ENCODE data around the gene CACNA1B. TPM values are rescaled to one million over a fixed set of nuclear protein-coding genes. Genes with fewer than 3 reads are reported as not detected.

Gene CACNA1B
- total RNA-seq, 2 donors from 2014 or later = 0.02 to 0.07 TPM

DNA sequence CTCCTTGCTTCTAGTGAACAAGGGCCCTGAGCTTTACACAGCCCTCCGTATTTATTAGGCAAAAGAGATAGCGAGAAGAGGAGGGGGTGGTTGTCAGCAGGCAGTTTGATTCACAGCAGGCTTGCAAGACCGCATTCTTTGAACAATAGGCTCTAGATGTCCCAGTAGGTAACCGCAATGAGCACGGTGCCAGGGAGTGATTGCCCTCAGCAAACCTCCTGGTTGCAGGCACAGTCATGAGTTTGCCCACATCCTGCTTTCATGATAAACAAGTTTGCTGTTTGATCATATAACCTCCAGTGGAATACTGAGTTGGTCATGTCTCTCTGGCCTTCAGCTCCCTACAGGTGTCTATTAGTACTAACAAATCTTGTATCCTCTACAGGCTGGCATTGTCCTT lies 66.1 kb downstream of the CACNA1B start:
- Mint-ChIP-seq H3K27ac (no peak overlapping the region), H3K4me3 (no peak overlapping the region), H3K27me3 (ENCODE audit: low read depth) (no peaks in the 10 kb centered on the region), H3K36me3 (ENCODE audit: insufficient read depth in 2 of 2) (peaks cover 3 to 11% of the 10 kb centered on the region in 2 donors), H3K9me3 (peaks cover 12 to 20% of the 10 kb centered on the region in 2 donors), H3K4me1 (ENCODE audit: low read depth) (no peaks in the 10 kb centered on the region)
- DNase-seq = no peak
- ATAC-seq (replicated peaks in 1 of 2) = no peak

DNA sequence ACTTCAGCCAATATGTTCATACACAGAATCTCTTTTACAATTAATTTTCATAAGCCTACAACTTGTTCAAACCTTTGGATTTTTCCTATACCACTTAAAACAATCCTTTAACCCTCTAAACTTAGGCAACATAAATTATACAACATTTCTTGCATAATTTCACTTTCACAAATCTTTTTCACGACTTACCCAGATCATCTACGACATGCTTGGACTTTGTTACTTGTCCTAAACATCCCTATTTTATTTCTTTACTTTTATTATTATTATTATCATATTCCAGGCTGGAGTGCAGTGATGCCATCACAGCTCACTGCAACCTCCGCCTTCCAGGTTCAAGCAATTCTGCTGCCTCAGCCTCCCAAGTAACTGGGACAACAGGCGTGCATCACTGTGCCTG lies 68.0 kb downstream of the CACNA1B start:
- H3K36me3 Mint-ChIP-seq (ENCODE audit: insufficient read depth in 2 of 2) = peaks cover 2 to 11% of the 10 kb centered on the region in 2 donors
- H3K27ac Mint-ChIP-seq = no peak overlapping the region
- no peaks in the 10 kb centered on the region for H3K27me3 Mint-ChIP-seq (ENCODE audit: low read depth)
- H3K4me1 Mint-ChIP-seq (ENCODE audit: low read depth) = no peaks in the 10 kb centered on the region
- H3K9me3 Mint-ChIP-seq = peaks cover 12 to 18% of the 10 kb centered on the region in 2 donors
- H3K4me3 Mint-ChIP-seq = no peak overlapping the region
- ATAC-seq (replicated peaks in 1 of 2) = no peak
- no peak for DNase-seq

DNA sequence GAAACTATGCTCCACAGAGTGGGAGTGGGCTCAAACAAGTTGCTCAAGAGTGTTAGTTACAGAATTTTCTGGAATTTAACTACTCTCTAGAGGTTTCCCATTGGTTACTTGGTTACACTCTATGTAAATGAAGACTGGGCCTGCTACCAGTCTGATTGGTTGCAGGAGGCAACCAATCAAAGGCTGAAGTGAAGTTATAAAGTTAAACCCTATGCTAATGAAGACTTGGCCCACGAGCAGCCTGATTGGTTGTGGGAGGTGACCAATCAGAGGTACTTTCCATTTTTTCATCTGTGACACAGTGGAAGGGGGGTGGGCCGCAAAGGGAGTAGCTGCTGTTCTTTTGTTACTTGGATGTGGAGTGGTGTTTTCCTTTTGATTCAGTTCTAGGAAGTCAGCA lies 69.4 kb downstream of the CACNA1B start:
- DNase-seq = no peak
- no peaks in the 10 kb centered on the region for H3K27me3 Mint-ChIP-seq (ENCODE audit: low read depth)
- peaks cover 2 to 11% of the 10 kb centered on the region in 2 donors for H3K36me3 Mint-ChIP-seq (ENCODE audit: insufficient read depth in 2 of 2)
- no peaks in the 10 kb centered on the region for H3K4me1 Mint-ChIP-seq (ENCODE audit: low read depth)
- no peak for ATAC-seq (replicated peaks in 1 of 2)
- no peak overlapping the region for H3K27ac Mint-ChIP-seq
- peaks cover 7 to 13% of the 10 kb centered on the region in 2 donors for H3K9me3 Mint-ChIP-seq
- H3K4me3 Mint-ChIP-seq = no peak overlapping the region

DNA sequence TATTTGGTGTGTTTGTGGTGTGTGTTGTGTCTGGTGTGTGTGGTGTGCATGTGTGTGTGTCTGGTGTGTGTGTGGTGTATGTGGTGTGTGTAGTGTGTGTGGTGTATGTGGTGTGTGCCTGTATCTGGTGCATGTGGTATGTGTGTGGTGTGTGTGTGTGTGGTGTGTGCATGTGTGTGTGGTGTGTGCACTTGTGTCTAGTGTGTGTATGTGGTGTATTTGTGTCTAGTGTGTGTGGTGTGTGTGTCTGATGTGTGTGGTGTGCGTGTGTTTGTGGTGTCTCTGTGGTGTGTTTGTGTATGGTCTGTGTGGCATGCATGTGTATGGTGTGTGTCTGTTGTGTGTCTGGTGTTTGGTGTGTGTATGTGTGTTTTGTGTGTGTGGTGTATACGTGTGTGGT lies 71.1 kb downstream of the CACNA1B start:
- Mint-ChIP-seq H3K27me3 (ENCODE audit: low read depth) (no peaks in the 10 kb centered on the region), H3K27ac (no peak overlapping the region), H3K36me3 (ENCODE audit: insufficient read depth in 2 of 2) (peaks cover 2 to 7% of the 10 kb centered on the region in 2 donors), H3K9me3 (peaks cover 2 to 6% of the 10 kb centered on the region in 2 donors), H3K4me1 (ENCODE audit: low read depth) (no peaks in the 10 kb centered on the region), H3K4me3 (no peak overlapping the region)
- DNase-seq (no peak), ATAC-seq (replicated peaks in 1 of 2) (no peak)

DNA sequence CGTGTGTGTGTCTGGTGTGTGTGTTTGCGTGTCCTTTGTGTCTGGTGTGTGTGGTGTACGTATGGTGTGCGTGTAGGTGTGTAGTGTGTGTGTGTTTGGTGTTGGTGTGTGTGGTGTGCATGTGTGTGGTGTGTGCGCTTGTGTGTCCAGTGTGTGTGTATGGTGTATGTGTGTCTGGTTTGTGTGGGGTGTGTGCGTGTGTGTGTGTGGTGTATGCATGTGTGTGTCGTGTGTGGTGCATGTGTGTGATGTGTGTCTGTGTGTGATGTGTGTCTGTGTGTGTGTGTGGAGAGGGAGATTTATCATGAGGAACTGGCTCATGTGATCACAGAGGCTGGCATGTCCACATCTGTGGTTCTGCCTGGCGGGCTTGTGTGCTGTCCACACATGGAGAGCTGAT lies 71.7 kb downstream of the CACNA1B start:
- DNase-seq (no peak), ATAC-seq (replicated peaks in 1 of 2) (no peak)
- H3K27ac Mint-ChIP-seq = no peak overlapping the region
- H3K36me3 Mint-ChIP-seq (ENCODE audit: insufficient read depth in 2 of 2) = peaks cover 2 to 7% of the 10 kb centered on the region in 2 donors
- H3K4me3 Mint-ChIP-seq = no peak overlapping the region
- no peaks in the 10 kb centered on the region for H3K27me3 Mint-ChIP-seq (ENCODE audit: low read depth)
- no peaks in the 10 kb centered on the region for H3K4me1 Mint-ChIP-seq (ENCODE audit: low read depth)
- H3K9me3 Mint-ChIP-seq = peaks cover 2 to 4% of the 10 kb centered on the region in 2 donors

DNA sequence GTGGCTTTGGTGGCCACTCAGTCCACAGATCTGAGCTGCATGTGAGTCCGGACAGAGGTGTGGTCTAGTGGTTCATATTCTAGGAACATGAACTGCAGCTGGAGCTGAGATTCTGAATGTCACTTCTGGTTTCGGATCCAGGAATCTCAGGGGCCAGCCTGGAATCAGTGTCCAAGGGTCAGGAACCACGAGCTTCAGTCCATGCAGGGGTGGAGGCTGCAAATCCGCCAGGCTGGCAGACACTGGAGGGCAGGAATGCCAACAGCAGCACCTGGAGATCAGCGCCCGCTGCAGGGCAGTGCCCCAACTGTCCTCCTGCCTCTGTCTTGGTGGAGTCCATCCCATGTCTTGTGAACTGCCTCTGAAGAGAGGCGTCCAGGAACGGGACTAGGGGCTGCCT lies 73.5 kb downstream of the CACNA1B start:
- no peak for ATAC-seq (replicated peaks in 1 of 2)

DNA sequence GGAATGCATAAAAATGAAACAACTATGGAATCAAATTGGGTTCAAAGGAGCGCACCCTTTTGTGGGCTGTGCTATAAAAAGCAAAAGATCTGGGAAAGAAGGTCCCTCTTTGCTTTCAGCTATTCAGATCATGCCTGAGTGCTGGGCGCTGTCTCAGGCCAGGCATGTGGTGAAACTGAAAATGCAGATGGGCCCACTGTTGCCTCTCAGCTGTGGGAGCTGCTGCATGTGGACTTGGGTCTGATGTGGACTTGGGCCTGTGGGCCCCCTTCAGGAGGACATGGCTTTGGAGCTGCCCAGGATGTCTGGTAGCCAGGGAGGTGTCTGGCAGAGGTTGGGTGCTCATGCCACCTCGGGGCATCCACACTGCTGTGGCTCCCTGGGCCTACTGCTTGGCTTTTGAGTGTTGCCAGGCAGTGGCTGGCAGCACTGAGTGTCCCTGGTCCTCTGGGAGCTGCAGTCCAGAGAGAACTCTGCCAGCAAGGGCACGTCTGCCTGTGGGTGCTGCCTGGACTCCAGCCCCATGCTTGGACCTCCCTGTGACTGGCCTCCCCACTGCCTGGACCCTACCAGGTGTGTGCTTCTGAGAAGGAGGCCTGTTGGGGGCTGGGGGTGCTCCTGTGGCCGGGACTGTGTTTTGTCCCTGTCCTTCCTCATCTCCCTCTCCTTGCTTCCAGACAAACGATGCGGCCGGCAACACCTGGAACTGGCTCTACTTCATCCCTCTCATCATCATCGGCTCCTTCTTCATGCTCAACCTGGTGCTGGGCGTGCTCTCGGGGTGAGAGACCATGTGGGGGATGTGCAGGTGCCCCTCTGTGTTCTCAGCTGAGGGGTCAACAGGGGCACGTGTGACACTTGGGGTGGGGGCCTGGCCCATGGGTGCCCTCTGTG lies 74.3 kb downstream of the CACNA1B start:
- Mint-ChIP-seq H3K27ac (no peak overlapping the region), H3K4me1 (ENCODE audit: low read depth) (no peaks in the 10 kb centered on the region), H3K4me3 (no peak overlapping the region), H3K27me3 (ENCODE audit: low read depth) (no peaks in the 10 kb centered on the region), H3K36me3 (ENCODE audit: insufficient read depth in 2 of 2) (peaks cover 0 to 2% of the 10 kb centered on the region in 2 donors), H3K9me3 (peaks cover 0 to 2% of the 10 kb centered on the region in 2 donors)
- DNase-seq = no peak
- no peak for ATAC-seq (replicated peaks in 1 of 2)

More for the DNA sequence above, 73.5 kb downstream of the CACNA1B start:
- Mint-ChIP-seq H3K4me3 (no peak overlapping the region), H3K9me3 (peaks cover 2% of the 10 kb centered on the region in 2 donors), H3K27ac (no peak overlapping the region), H3K4me1 (ENCODE audit: low read depth) (no peaks in the 10 kb centered on the region), H3K27me3 (ENCODE audit: low read depth) (no peaks in the 10 kb centered on the region), H3K36me3 (ENCODE audit: insufficient read depth in 2 of 2) (peaks cover 0 to 2% of the 10 kb centered on the region in 2 donors)
- no peak for DNase-seq

DNA sequence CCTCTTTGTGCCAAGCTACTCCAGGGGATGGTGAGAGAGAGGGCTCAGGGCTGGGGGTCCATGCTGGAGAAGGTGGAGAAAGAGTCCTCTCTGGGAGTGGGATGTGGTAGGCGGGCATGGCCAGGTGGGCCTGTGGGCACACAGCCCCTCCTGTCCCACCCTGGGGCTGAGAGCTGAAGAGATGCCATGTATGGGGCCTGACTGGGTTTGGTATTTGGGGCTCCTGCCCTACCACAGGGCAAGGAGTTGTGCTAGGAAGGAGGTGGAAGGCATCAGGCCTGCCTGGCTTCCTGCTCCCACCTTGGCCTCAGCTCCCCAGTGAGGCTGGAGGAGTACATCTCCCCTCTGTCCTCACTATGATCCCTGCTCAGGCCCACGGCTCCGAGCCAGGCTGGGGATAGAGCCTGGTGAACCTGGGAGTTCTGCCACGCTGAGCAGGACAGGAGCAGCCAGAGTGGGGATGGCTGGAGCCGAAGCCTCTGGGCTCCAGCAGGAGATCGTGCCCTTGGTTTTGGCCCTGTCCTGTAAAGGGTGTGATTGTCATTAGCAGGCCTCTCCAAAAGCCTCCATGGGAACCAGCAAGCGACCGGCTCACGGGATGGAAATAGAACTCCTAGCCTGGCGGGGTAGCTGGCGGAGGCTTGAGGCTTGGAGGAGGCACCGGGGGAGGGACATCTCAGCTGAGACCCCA lies 75.5 kb downstream of the CACNA1B start:
- Mint-ChIP-seq H3K27ac (no peak overlapping the region), H3K4me3 (no peak overlapping the region), H3K4me1 (ENCODE audit: low read depth) (no peaks in the 10 kb centered on the region), H3K9me3 (no peaks in the 10 kb centered on the region), H3K27me3 (ENCODE audit: low read depth) (no peaks in the 10 kb centered on the region), H3K36me3 (ENCODE audit: insufficient read depth in 2 of 2) (no peaks in the 10 kb centered on the region)
- ATAC-seq (replicated peaks in 1 of 2) (no peak), DNase-seq (no peak)

DNA sequence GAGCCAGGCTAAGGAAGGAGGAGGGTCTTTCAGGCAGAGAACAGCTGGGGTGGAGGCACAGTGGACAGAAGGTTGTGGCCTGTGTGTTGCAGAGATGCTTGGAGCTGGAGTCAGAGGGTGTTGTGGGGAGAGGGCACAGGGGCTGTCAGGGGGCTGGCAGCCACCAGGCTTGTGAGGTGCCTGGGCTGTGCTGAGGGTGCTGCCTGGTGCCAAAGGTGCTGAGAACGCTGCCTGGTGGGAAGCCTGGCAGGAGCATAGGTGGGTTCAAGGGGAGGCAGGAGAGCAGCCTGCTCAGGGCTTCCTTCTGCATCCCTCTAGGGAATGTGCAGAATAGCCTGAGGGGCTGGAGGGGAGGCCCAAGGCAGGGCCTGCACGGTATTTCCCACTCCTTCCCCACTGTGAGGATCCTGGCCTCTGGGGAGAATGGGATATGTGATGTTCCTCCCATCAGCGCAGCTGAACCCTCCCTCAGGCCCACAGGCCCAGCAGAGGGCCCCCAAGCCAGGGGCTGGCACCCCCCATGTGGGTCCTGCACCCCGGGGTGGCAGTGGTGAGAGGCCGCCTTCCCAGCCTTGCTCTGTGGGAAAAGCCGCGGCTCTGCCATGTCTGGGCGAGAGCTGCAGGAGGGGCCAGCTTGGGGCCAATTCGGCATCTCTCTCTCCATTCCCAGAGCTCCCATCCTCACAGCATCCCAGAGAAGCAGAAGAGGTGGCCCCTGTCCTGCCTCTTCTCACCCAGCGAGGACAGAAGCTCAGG lies 76.3 kb downstream of the CACNA1B start:
- H3K27ac Mint-ChIP-seq = no peak overlapping the region
- no peaks in the 10 kb centered on the region for H3K36me3 Mint-ChIP-seq (ENCODE audit: insufficient read depth in 2 of 2)
- H3K4me3 Mint-ChIP-seq = no peak overlapping the region
- ATAC-seq (replicated peaks in 1 of 2) (no peak), DNase-seq (no peak)
- H3K9me3 Mint-ChIP-seq = no peaks in the 10 kb centered on the region
- H3K4me1 Mint-ChIP-seq (ENCODE audit: low read depth) = no peaks in the 10 kb centered on the region
- H3K27me3 Mint-ChIP-seq (ENCODE audit: low read depth) = no peaks in the 10 kb centered on the region

DNA sequence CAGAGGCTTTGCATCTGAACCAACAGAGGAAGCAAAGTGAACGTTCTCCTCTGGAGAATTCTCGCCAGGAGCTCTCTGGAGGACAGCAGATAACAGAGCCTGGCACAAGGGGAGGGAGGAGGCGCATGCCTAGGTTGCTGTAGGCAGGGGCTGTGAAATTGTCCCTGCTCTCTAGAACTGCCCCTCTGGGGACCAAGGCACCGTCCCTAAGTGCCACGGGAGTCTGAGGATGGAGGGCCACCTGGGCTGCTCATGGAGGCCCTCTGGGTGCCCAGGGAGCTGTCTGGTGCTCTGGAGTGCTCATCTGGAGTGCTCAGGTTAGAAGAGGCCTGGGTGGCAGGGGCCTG lies 77.6 kb downstream of the CACNA1B start:
- H3K36me3 Mint-ChIP-seq (ENCODE audit: insufficient read depth in 2 of 2) = no peaks in the 10 kb centered on the region
- H3K27ac Mint-ChIP-seq = no peak overlapping the region
- DNase-seq = no peak
- no peaks in the 10 kb centered on the region for H3K4me1 Mint-ChIP-seq (ENCODE audit: low read depth)
- H3K27me3 Mint-ChIP-seq (ENCODE audit: low read depth) = no peaks in the 10 kb centered on the region
- H3K9me3 Mint-ChIP-seq = no peaks in the 10 kb centered on the region
- H3K4me3 Mint-ChIP-seq = no peak overlapping the region
- ATAC-seq (replicated peaks in 1 of 2) = no peak

DNA sequence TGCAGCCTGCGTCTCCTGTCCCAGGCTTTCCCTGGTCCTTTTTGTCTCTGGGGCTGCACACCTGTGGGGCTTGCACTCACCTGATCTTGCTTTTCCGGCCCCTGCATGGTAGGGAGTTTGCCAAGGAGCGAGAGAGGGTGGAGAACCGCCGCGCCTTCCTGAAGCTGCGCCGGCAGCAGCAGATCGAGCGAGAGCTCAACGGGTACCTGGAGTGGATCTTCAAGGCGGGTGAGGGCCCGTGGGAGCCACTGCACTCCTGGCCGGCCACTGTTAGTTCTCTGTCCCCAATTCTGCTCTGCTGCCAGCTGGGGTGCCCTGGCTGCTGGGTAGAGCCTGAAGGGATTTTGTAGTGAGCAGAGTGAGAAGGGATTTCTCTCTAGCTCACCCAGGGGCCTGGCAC lies 78.0 kb downstream of the CACNA1B start:
- H3K27me3 Mint-ChIP-seq (ENCODE audit: low read depth) = no peaks in the 10 kb centered on the region
- ATAC-seq (replicated peaks in 1 of 2) (no peak), DNase-seq (no peak)
- H3K9me3 Mint-ChIP-seq = no peaks in the 10 kb centered on the region
- no peak overlapping the region for H3K27ac Mint-ChIP-seq
- H3K36me3 Mint-ChIP-seq (ENCODE audit: insufficient read depth in 2 of 2) = no peaks in the 10 kb centered on the region
- no peak overlapping the region for H3K4me3 Mint-ChIP-seq
- no peaks in the 10 kb centered on the region for H3K4me1 Mint-ChIP-seq (ENCODE audit: low read depth)

DNA sequence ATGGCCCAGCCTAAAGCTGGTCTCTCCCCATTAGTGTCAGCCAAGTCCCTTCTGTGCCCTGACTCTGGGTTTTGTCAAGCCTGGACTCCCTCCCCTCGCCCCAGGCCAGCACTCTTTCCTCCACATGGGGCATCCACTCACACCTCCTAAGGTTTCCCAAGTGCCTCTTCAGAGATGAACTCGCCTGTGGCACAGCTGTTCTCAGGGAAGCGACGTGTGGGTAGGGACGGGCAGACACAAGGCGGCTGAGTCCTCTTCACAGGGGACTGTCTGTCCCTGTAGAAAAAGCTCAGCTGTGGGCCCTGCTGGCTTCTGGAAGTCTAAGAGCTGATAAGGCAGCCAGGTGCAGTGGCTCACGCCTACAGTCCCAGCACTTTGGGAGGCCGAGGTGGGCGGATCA lies 78.5 kb downstream of the CACNA1B start:
- DNase-seq = no peak
- no peaks in the 10 kb centered on the region for H3K4me1 Mint-ChIP-seq (ENCODE audit: low read depth)
- ATAC-seq (replicated peaks in 1 of 2) = no peak
- no peaks in the 10 kb centered on the region for H3K9me3 Mint-ChIP-seq
- H3K27me3 Mint-ChIP-seq (ENCODE audit: low read depth) = no peaks in the 10 kb centered on the region
- no peak overlapping the region for H3K27ac Mint-ChIP-seq
- H3K36me3 Mint-ChIP-seq (ENCODE audit: insufficient read depth in 2 of 2) = no peaks in the 10 kb centered on the region
- H3K4me3 Mint-ChIP-seq = no peak overlapping the region

All from activated T-cell treated with anti-CD3 and anti-CD28 coated beads, Interleukin-2, amount 50 U/mL, for 72 hours (primary cell).